Spleen (tissue), 11 donors: Measurements from ENCODE around the gene VEZT. TPM values are rescaled to one million over a fixed set of nuclear protein-coding genes. Genes with fewer than 3 reads are reported as not detected.
"Not testable (repeated sequence)": the region's sequence is repeated elsewhere in the genome, so short reads cannot be mapped to it uniquely, and the experiment has no call there.

Experiments used
- DNase-seq: peaks from one replicate; pipeline ENCODE4 v3.0.0-alpha.2; 2020
- H3K27ac ChIP-seq, 8 donors: fragments of 200-600 bp; sonication (generic) in 7 of 8; 1 replicate in 4 of 8; 2 replicates in 4 of 8; pipeline versions ENCODE4 v1.5.0 to v1.8.0; 2016 to 2021; ENCODE audit warnings: inconsistent platforms in 4 of 8, mild to moderate bottlenecking in 4 of 8, moderate library complexity in 1 of 8
- H3K27me3 ChIP-seq, 7 donors: fragments of 200-600 bp; sonication (generic) in 6 of 7; replicated peaks in 1 of 7; 1 replicate in 4 of 7; 2 replicates in 3 of 7; pipeline versions ENCODE4 v1.5.0 to v1.8.0; 2016 to 2021; ENCODE audit warnings: inconsistent platforms in 3 of 7, mild to moderate bottlenecking in 1 of 7
- H3K36me3 ChIP-seq, 6 donors: fragments of 200-600 bp; sonication (generic) in 5 of 6; 1 replicate in 4 of 6; 2 replicates in 2 of 6; pipeline versions ENCODE4 v1.5.0 to v1.8.0; 2016 to 2021; ENCODE audit warnings: inconsistent platforms in 2 of 6
- H3K4me1 ChIP-seq, 6 donors: fragments of 200-600 bp; sonication (generic) in 5 of 6; 1 replicate in 3 of 6; 2 replicates in 3 of 6; pipeline versions ENCODE4 v1.5.0 to v1.8.0; 2016 to 2021; ENCODE audit warnings: inconsistent platforms in 3 of 6
- H3K4me3 ChIP-seq, 8 donors: fragments of 200-600 bp; sonication (generic) in 7 of 8; 1 replicate in 4 of 8; 2 replicates in 4 of 8; pipeline versions ENCODE4 v1.5.0 to v1.8.0; 2016 to 2021; ENCODE audit warnings: inconsistent platforms in 4 of 8, mild to moderate bottlenecking in 4 of 8, moderate library complexity in 2 of 8
- H3K9me3 ChIP-seq, 8 donors: fragments of 200-600 bp; sonication (generic) in 7 of 8; 1 replicate in 4 of 8; 2 replicates in 4 of 8; pipeline versions ENCODE4 v1.5.0 to v1.8.0; 2016 to 2021; ENCODE audit warnings: inconsistent platforms in 4 of 8
- CTCF ChIP-seq, 11 experiments: fragments of 200-600 bp in 7 of 11; fragments of 450-650 bp in 4 of 11; sonication (generic) in 4 of 11; IDR thresholded peaks in 8 of 11; conservative IDR thresholded peaks in 3 of 11; 1 replicate in 7 of 11; 2 replicates in 4 of 11; pipeline versions ENCODE4 v1.4.0 to v1.8.0; 2016 to 2021; ENCODE audit warnings: antibody characterized with exemption in 11 of 11, inconsistent platforms in 4 of 11, mild to moderate bottlenecking in 1 of 11
- POLR2A ChIP-seq, 3 donors: fragments of 450-650 bp; IDR thresholded peaks; one replicate each; pipeline ENCODE4 v1.5.1; 2017; ENCODE audit warnings: antibody characterized with exemption in 3 of 3, mild to moderate bottlenecking in 1 of 3
- POLR2AphosphoS5 ChIP-seq, 3 donors: sonication (generic); formaldehyde crosslinking; IDR thresholded peaks; one replicate each; pipeline ENCODE4 v1.5.1; 2017; ENCODE audit warnings: antibody characterized with exemption in 3 of 3
- whole genome bisulfite sequencing, 5 donors: extraction: QIAGEN DNeasy Blood & Tissue Kit in 3 of 5; methylation state at CpG; one replicate each; pipeline versions ENCODE4 v1.1.5 to v1.1.7; 2013 to 2018; 5-methylcytosine and 5-hydroxymethylcytosine counted together
- intact Hi-C: fragments of 100-400 bp; cut with DNase I; formaldehyde crosslinking; loops from one replicate; pipeline ENCODE4 v1.15.0; 2023; ENCODE audit warnings: low total_unique reads
- polyA plus RNA-seq, 3 donors: library from polyadenylated mRNA; stranded (reverse); fragments of 200-250 nt; gene quantifications; one replicate each; pipeline ENCODE4 v1.2.1, GENCODE V29; 2013
- total RNA-seq, 7 donors: library from RNA; depleted of rRNA in 3 of 7; stranded (reverse); fragments of >200 nt in 3 of 7; fragmentation: NEBNext Ultra II Directional in 4 of 7; extraction: Animal tissue kit (Norgen Biotek cat#: 25700) in 4 of 7; gene quantifications; one replicate each; pipeline versions ENCODE4 v1.1.0 to v1.2.1, GENCODE V29; 2016 to 2021
- donor health status: healthy with polysubstance abuse.
- donor health status: DM: no; HTN: no; CAD: no; lungs with moderate emphysema.
- donor health status: DM: no; HTN: no; CAD: no.
- donor health status: Bipolar disorder and iron deficiency.
- donor health status: healthy.
- donor health status: DM: no; HTN: no; CAD: no.
- donor health status: DM: yes; HTN: yes; CAD: no.

Gene VEZT
- total and polyA plus RNA-seq, 10 donors, result 17.0 to 64.3 (median 44.8) TPM

GRCh38 chr12:95304673-95305198, 87.1 kb downstream of the VEZT start:
- Histone ChIP-seq H3K4me3 (no peak overlapping the region), H3K36me3 (peaks cover 0 to 56% (median 17%) of the 10 kb centered on the region in 6 donors), H3K9me3 (no peaks in the 10 kb centered on the region), H3K27me3 (no peaks in the 10 kb centered on the region), H3K4me1 (no peaks in the 10 kb centered on the region), H3K27ac (no peak overlapping the region)
- 85 to 93% (median 92%) methylated on average over 3 of the region's 3 CpGs for WGBS, 5 donors
- TF ChIP-seq POLR2AphosphoS5 (IDR thresholded peaks at IDR 0.05), result no peak
- no peak for TF ChIP-seq POLR2A (IDR thresholded peaks at IDR 0.05)
- no peak for TF ChIP-seq CTCF (IDR thresholded peaks at IDR 0.05 in 8 of 11, conservative IDR thresholded peaks at IDR 0.05 in 3 of 11)
- DNase-seq, result no peak
- intact Hi-C loops, result no loop called here

GRCh38 chr12:95312656-95313055, 95.0 kb downstream of the VEZT start:
- H3K4me3 ChIP-seq, result no peak overlapping the region
- no peaks in the 10 kb centered on the region for H3K9me3 ChIP-seq
- TF ChIP-seq POLR2AphosphoS5 (IDR thresholded peaks at IDR 0.05), result no peak
- DNase-seq, result no peak
- WGBS, 5 donors, result 84 to 93% (median 88%) methylated on average over 1 of the region's 1 CpG
- H3K36me3 ChIP-seq, result peaks cover 0 to 12% (median 9%) of the 10 kb centered on the region in 6 donors
- H3K4me1 ChIP-seq, result no peaks in the 10 kb centered on the region
- no peak overlapping the region for H3K27ac ChIP-seq
- intact Hi-C loops, result no loop called here
- H3K27me3 ChIP-seq, result no peaks in the 10 kb centered on the region

GRCh38 chr12:95314756-95315155, 97.1 kb downstream of the VEZT start:
- DNase-seq, H3K4me1 ChIP-seq, H3K36me3 ChIP-seq, intact Hi-C loops, H3K27me3 ChIP-seq, H3K27ac ChIP-seq, H3K4me3 ChIP-seq, H3K9me3 ChIP-seq: not testable (repeated sequence)
- 89 to 94% (median 93%) methylated on average over 6 of the region's 6 CpGs for WGBS, 5 donors

GRCh38 chr12:95316798-95317197, 99.2 kb downstream of the VEZT start:
- H3K36me3 ChIP-seq, result no peaks in the 10 kb centered on the region
- TF ChIP-seq POLR2AphosphoS5 (IDR thresholded peaks at IDR 0.05) (no peak), POLR2A (IDR thresholded peaks at IDR 0.05) (no peak), CTCF (IDR thresholded peaks at IDR 0.05 in 8 of 11, conservative IDR thresholded peaks at IDR 0.05 in 3 of 11) (no peak)
- 93 to 97% (median 94%) methylated on average over 4 of the region's 4 CpGs for WGBS, 5 donors
- no peak overlapping the region for H3K27ac ChIP-seq
- H3K27me3 ChIP-seq, result no peaks in the 10 kb centered on the region
- intact Hi-C loops, result no loop called here
- no peak for DNase-seq
- no peaks in the 10 kb centered on the region for H3K4me1 ChIP-seq
- H3K4me3 ChIP-seq, result no peak overlapping the region
- H3K9me3 ChIP-seq, result no peaks in the 10 kb centered on the region

- WGBS, 5 donors, result 84 to 94% (median 91%) methylated on average over 2 of the region's 2 CpGs
- no peak overlapping the region for H3K4me3 ChIP-seq
- no peaks in the 10 kb centered on the region for H3K27me3 ChIP-seq
- TF ChIP-seq POLR2A (IDR thresholded peaks at IDR 0.05) (no peak), CTCF (IDR thresholded peaks at IDR 0.05 in 8 of 11, conservative IDR thresholded peaks at IDR 0.05 in 3 of 11) (no peak), POLR2AphosphoS5 (IDR thresholded peaks at IDR 0.05) (no peak)
- H3K9me3 ChIP-seq, result no peaks in the 10 kb centered on the region
- intact Hi-C loops, result no loop called here
- H3K27ac ChIP-seq, result no peak overlapping the region
- DNase-seq, result no peak
- H3K4me1 ChIP-seq, result no peaks in the 10 kb centered on the region
- no peaks in the 10 kb centered on the region for H3K36me3 ChIP-seq
Observed at GRCh38 chr12:95318071-95318545, 100.5 kb downstream of the VEZT start.
